Central memory CD4-positive, alpha-beta T cell (primary cell): ENCODE measurements around the gene PITPNM1.

ENCODE experiments used
- DNase-seq: peaks from one replicate; pipeline ENCODE4 v3.0.0; 2022

Gene PITPNM1

GRCh38 chr11:67463680-67464410 lies 41.3 kb downstream of the PITPNM1 start:
- DNase-seq = no peak

- DNase-seq = no peak
Measured at GRCh38 chr11:67463186-67463585, 42.0 kb downstream of the PITPNM1 start.

DNA sequence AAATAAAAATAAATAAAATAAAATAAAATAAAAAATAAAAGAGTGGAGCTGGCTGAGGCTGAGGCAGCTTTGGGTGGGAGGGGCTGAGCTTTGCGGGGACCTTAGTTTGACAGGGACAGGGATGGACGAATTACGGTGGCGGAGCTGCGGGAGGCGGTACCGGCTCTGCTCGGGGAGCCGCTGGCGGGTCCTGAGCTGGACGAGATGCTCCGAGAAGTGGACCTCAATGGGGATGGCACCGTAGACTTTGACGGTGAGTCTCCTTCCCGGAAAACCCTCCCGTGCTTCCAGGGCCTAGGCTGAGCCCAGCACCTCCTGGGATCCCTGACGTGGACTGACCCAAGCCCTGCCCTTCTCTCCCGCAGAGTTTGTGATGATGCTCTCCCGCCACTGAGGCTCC lies 46.9 kb downstream of the PITPNM1 start:
- no peak for DNase-seq

DNA sequence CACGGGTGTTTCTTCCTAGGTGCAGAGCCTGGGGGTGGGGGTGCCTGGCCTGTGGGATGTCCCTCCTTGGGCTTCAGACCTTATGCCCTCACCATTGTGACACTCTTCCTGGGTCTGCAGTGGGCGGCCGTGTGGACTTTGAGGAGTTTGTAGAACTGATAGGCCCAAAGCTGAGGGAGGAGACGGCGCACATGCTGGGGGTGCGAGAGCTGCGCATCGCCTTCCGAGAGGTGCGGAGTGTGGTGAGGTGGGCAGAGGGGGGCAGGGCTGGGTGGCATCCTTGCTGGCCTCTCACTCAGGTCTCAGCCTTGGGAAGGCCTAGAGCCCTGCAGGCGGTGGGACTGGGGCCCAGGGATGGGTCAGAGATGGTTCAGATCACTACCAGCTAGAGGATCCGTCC lies 47.7 kb downstream of the PITPNM1 start:
- DNase-seq = no peak

DNA sequence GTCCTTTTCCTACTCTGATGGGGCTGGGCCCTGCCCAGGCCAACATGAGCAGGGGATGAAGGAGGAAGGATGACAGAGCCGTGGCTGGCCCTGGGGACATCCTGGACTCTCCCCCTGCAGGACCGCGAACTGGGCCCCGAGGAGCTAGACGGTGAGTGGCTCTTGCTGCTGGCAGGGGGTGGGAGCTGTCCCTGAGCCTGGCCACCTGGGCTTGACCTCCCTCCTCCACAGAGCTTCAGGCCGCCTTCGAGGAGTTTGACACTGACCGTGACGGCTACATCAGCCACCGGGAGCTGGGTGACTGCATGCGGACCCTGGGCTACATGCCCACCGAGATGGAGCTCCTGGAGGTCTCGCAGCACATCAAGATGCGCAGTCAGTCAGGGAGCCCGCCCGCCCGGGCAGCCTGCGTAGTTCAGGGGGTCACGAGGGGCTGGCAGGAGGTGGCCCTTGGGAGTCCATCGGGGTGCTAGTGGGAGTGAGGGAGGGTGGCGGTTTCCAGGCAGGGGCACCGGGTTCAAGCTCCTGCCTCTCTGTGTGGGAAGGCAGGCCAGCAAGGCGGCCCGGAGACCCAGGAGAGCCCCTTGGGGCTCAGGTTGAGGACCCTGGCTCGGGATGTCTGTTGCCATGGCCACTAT lies 49.0 kb downstream of the PITPNM1 start:
- no peak for DNase-seq

DNA sequence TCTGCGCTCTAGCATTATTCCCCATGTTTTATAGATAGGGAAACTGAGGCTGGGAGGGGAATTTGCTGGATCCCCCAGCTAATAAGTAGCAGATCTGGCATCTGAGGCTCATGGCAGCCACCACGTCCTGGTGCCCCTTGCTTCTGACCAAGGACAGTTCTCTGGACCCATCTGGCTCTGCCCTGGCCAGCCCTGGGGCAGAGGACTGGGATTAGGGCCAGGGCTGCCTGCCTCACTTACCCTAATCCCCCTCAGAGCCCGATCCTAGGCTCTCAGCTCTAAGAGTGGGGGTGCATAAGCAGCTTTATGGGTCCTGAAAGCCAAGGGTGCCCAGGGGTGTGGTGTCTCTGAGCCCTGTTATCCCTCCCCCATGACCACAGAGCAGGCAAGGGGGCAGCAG lies 50.1 kb downstream of the PITPNM1 start, which contains the start of gene CABP4:
Gene CABP4, plus strand, starts transcription at position 301 of the 400 bp plus-strand sequence. Its CDS starts 70 bp downstream, at position 371.
- no peak for DNase-seq

DNA sequence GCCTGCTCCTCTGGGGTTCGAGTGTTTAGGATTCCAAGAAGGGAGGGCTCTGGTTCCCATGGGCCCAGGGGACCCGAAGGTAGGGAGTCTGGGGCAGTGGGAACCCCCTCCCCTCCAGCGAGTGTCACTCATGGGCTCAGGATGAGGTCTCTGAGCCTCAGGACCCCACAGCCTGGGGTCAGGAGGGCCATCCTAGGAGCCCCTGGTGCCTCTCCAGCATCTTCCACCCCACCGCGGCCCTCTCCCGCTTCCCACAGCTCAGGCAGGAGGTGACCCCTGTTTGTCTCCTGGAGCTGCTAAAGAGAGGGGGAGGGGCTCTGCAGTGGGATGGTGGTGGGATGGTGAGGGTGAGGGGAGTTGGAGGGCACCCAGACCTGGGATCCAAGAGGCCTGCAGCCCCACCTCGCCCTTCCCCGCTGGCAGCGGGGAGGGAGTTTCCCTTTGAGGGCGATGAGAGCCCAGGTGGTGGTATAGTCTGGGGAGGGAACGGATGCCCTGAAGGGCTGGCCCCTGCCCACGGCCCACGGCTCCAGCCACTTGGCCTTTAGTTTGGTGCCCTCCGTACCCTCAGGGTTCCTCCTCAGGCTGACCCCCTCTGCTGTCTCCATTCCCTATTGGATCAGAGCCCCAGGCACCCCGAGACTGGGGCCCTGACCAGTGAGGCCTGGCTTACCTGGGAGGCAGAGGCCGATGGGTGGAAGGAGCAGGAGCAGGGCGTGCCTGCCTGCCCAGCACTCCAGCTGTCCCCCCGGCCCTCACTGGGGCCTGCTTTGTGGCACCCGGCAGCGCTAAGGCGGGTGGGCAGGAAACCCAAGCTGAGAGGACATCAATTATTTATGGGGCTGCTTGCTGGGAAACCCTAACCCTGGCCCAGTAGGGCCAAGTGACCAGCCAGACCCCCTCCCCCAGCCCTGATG lies 51.1 kb downstream of the PITPNM1 start:
- DNase-seq = no peak

- no peak for DNase-seq
Measured at GRCh38 chr11:67452141-67452952, 52.8 kb downstream of the PITPNM1 start, which contains the start of gene GPR152. GPR152 (minus strand) TSS chr11:67452729; CDS start chr11:67452724, 5 bp downstream.

DNA sequence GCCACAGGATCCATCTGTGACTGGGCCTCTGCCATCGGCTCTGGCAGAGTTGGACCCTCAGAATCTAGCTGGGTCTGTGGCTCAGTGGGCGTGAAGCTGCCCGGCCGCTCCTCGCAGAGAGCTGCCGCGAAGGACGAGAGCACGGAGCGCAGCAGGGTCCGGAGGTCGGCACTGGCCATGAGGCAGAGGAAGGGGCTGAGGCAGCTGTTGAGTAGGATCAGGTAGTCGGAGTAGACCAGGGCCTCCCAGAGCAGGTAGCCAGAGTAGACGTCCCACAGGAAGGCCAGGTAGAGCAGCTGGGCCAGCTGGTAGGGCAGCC lies 53.5 kb downstream of the PITPNM1 start:
- no peak for DNase-seq

DNA sequence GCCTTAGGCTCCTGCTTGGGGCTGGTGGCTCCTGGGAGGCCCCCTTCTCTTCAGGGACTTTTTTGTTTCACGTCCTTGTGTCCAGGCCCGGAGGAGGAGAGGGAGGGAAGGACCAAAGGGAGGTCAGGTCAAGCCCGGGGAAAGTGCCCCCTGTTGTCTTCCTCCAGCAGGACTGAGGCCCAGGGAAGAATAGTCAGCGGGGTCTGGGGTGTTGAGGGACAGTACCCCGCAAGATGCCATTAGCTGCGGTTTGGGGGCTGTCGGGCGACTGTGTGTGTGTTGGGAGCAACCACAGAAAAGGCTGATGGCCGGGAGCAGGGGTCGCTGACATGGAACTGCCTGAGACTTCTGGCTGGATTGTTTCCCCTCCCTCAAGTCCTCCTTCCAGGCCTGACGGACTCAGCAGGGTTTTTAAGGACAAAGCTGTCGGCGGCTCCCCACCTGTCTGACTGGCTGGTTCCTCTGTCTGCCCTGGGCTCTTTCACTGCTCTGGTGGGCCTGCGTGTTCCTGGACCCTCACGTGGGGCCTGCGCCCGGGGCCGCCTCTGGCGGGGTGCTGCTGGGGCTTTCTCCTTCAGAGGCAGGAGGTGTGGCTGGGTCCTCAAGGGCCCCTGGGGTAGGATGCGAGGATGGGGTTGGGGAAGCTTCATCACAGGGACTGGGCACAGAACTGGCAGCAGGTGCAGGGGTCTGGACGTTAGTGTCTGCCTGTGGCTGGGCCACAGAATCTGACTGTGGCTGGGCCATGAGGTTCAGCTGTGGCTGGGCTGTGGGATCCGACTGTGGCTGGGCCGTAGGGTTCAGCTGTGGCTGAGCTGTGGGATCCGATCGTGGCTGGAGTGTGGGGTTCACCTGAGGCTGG lies 54.1 kb downstream of the PITPNM1 start:
- DNase-seq = no peak

GRCh38 chr11:67449116-67449844 lies 55.9 kb downstream of the PITPNM1 start:
- DNase-seq = no peak

DNA sequence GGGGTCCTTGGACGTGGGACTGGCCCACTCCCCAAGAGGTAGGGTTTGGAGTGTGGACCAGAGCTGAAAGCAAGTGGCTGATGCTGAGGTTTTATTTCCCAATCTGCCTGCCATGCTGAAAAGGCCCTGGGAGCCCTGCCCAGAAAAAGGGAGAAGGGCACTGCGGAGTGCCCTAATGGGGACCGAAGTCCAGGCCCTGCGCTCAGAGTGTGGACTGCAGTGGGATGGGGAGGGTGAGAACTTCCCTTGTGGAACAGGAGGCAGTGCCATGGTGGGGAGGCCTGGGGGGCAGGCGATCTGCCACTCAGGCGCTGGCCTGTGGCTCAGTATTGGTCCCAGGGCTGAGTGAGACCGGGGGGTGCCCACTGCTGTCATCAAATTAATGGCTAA lies 56.9 kb downstream of the PITPNM1 start:
- no peak for DNase-seq

DNA sequence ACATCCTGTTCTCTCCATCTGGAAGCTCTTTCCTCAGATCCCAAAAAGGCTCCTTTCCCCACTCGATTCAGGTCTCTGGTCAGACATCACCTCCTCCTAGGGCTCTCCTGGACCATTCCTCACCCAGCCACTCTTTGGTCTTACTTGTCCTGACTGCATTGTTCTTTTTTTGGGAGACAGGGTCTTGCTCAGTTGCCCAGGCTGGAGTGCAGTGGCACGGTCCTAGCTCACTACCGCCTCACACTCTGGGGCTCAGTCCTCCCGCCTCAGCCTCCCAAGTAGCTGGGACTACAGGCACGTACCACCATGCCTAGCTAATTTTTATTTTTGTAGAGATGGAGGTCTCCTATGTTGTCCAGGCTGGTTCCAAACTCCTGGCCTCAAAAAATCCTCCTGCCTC lies 59.6 kb downstream of the PITPNM1 start:
- no peak for DNase-seq

DNA sequence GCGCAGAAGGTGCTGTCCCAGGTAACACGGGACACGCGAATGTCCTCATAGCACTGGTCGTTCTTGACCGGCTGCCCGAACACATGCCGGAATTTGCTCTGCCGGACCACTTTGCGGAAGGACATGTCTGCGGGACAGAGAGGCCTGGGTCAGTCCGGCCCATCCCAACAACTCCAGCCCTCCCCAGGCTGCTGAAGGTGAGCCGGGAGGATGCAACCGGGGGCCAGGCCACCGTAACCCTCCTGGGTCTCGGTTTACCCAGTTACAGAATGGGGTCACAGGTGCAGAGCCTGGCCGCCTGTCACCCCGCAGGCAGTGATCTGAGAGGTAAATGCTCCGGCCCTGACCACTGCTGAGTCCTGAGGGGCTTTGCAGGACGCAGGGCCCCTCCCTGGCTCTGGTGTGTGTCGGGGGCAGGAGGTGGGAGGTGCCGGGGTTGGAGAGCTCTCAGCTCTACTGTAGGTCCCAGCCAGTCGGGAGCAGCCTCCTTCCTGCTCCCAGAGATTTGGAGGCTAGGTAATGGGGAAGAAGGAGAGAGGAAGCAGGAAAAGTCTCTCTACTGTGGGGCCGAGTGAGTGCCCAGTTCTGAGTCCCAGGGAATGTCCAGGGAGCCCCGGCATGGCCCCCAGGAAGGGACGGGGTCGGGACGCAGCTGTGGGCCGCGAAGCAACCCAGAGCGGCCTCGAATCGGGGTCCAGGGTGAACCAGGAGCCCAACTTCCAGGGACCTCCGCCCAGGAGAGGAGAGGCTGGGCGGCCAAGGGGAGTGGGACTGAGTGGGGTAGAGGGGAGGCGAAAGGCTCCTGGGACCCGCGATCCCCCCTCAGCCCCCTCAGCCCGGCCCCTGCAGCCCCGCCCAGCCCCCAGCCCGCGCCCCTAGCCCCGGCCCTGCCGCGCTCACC lies 62.4 kb downstream of the PITPNM1 start:
- DNase-seq = no peak
